Activated naive CD4-positive, alpha-beta T cell treated with anti-CD3 and anti-CD28 coated beads for 36 hours (primary cell): Measurements from ENCODE around the gene LEMD1. TPM values are rescaled to one million over a fixed set of nuclear protein-coding genes. Genes with fewer than 3 reads are reported as not detected.
"Not testable (repeated sequence)": the region's sequence is repeated elsewhere in the genome, so short reads cannot be mapped to it uniquely, and the experiment has no call there.

Source experiments
- CTCF ChIA-PET: fragments of 350-600 bp; sonication (Branson Sonifier 250); formaldehyde crosslinking; loops from one replicate; lab custom pipeline; 2021; ENCODE audit warnings: antibody characterized with exemption; lab: Charles Lee
- DNase-seq: peaks from one replicate; pipeline ENCODE4 v3.0.0-alpha.2; 2020
- H3K27ac Mint-ChIP-seq: one replicate; pipeline ENCODE4 v1.8.0; 2021; ENCODE audit warnings: mild to moderate bottlenecking, mixed read lengths
- H3K27me3 Mint-ChIP-seq: one replicate; pipeline ENCODE4 v1.8.0; 2021; ENCODE audit warnings: low read depth, mixed read lengths
- H3K36me3 Mint-ChIP-seq: one replicate; pipeline ENCODE4 v1.8.0; 2021; ENCODE audit warnings: low read depth, mixed read lengths
- H3K4me1 Mint-ChIP-seq: one replicate; pipeline ENCODE4 v1.8.0; 2021; ENCODE audit warnings: low read depth, mixed read lengths
- H3K4me3 Mint-ChIP-seq: one replicate; pipeline ENCODE4 v1.8.0; 2021; ENCODE audit warnings: mild to moderate bottlenecking, moderate library complexity, mixed read lengths
- H3K9me3 Mint-ChIP-seq: one replicate; pipeline ENCODE4 v1.8.0; 2021; ENCODE audit warnings: mixed read lengths
- intact Hi-C: fragments of 100-400 bp; cut with micrococcal nuclease; formaldehyde crosslinking; loops from one replicate; pipeline ENCODE4 v1.15.1; 2023
- total RNA-seq, 2 experiments: library from RNA; stranded (reverse); gene quantifications; one replicate each; pipeline ENCODE4 v1.2.3, GENCODE V29; 2021

Gene LEMD1
- total RNA-seq, 2 experiments from 2014 or later, result 0.79 TPM; not detected in 1

- CTCF ChIA-PET, result no interaction called here
- Mint-ChIP-seq H3K27ac (no peak overlapping the region), H3K36me3 (no peaks in the 10 kb centered on the region), H3K4me3 (no peak overlapping the region), H3K4me1 (peaks cover 15% of the 10 kb centered on the region), H3K27me3 (no peaks in the 10 kb centered on the region), H3K9me3 (no peaks in the 10 kb centered on the region)
- intact Hi-C loops, result no loop called here
- no peak for DNase-seq
Measured at GRCh38 chr1:205436776-205437410, 15.0 kb upstream of the LEMD1 start.

- no peaks in the 10 kb centered on the region for H3K9me3 Mint-ChIP-seq
- intact Hi-C loops, result no loop called here
- peaks cover 12% of the 10 kb centered on the region for H3K4me1 Mint-ChIP-seq
- DNase-seq, result no peak
- no peaks in the 10 kb centered on the region for H3K27me3 Mint-ChIP-seq
- H3K4me3 Mint-ChIP-seq, result no peak overlapping the region
- CTCF ChIA-PET, result interaction anchor here (0.7 to 1.1 kb wide), 2 partner anchors 9 to 120 kb away, joined by 3 read pairs; no protein-coding TSS in a partner anchor
- H3K27ac Mint-ChIP-seq, result no peak overlapping the region
- no peaks in the 10 kb centered on the region for H3K36me3 Mint-ChIP-seq
Measured at GRCh38 chr1:205435578-205436573, 14.0 kb upstream of the LEMD1 start.

- Mint-ChIP-seq H3K27me3 (no peaks in the 10 kb centered on the region), H3K9me3 (no peaks in the 10 kb centered on the region), H3K27ac (no peak overlapping the region), H3K4me1 (peaks cover 9% of the 10 kb centered on the region), H3K36me3 (no peaks in the 10 kb centered on the region), H3K4me3 (no peak overlapping the region)
- intact Hi-C loops, result loop anchor here (5.0 kb wide), 1 partner anchor 162 kb away; no protein-coding TSS in a partner anchor
- CTCF ChIA-PET, result no interaction called here
- no peak for DNase-seq
Measured at GRCh38 chr1:205434738-205435137, 12.9 kb upstream of the LEMD1 start.

GRCh38 chr1:205432692-205433091 lies 10.8 kb upstream of the LEMD1 start:
- H3K4me3 Mint-ChIP-seq, H3K27ac Mint-ChIP-seq, H3K36me3 Mint-ChIP-seq, H3K27me3 Mint-ChIP-seq, H3K4me1 Mint-ChIP-seq, H3K9me3 Mint-ChIP-seq, DNase-seq: not testable (repeated sequence)
- CTCF ChIA-PET, result interaction anchor here (1.6 to 3.2 kb wide), 4 partner anchors 8 to 49 kb away, joined by 5 to 25 read pairs (median 10); no protein-coding TSS in a partner anchor
- intact Hi-C loops, result loop anchor here (5.0 kb wide), 1 partner anchor 160 kb away; no protein-coding TSS in a partner anchor

- H3K4me3 Mint-ChIP-seq, result no peak overlapping the region
- intact Hi-C loops, result loop anchor here (5.0 kb wide), 1 partner anchor 160 kb away; no protein-coding TSS in a partner anchor
Measured at GRCh38 chr1:205432116-205432515, 10.3 kb upstream of the LEMD1 start.

GRCh38 chr1:205430696-205431305 lies 8.9 kb upstream of the LEMD1 start:
- H3K9me3 Mint-ChIP-seq, result no peaks in the 10 kb centered on the region
- peaks cover 9% of the 10 kb centered on the region for H3K4me1 Mint-ChIP-seq
- intact Hi-C loops, result loop anchor here (1.0 to 5.0 kb wide), 3 partner anchors 34 to 158 kb away; no protein-coding TSS in a partner anchor
- H3K36me3 Mint-ChIP-seq, result no peaks in the 10 kb centered on the region
- CTCF ChIA-PET, result interaction anchor here (0.5 to 3.2 kb wide), 21 partner anchors 9 to 279 kb away, joined by 3 to 25 read pairs (median 4); partner anchors contain the start of gene LEMD1
- peak overlapping the region; percentile 78 for H3K4me3 Mint-ChIP-seq
- no peaks in the 10 kb centered on the region for H3K27me3 Mint-ChIP-seq
- no peak overlapping the region for H3K27ac Mint-ChIP-seq
- DNase-seq, result peak; percentile 75

More at GRCh38 chr1:205432116-205432515, 10.3 kb upstream of the LEMD1 start:
- Mint-ChIP-seq H3K27me3 (no peaks in the 10 kb centered on the region), H3K4me1 (peaks cover 9% of the 10 kb centered on the region), H3K27ac (no peak overlapping the region), H3K36me3 (no peaks in the 10 kb centered on the region), H3K9me3 (no peaks in the 10 kb centered on the region)
- CTCF ChIA-PET, result interaction anchor here (0.8 to 3.2 kb wide), 8 partner anchors 9 to 93 kb away, joined by 3 to 25 read pairs (median 8); no protein-coding TSS in a partner anchor
- no peak for DNase-seq

- intact Hi-C loops, result loop anchor here (5.0 kb wide), 1 partner anchor 158 kb away; no protein-coding TSS in a partner anchor
- Mint-ChIP-seq H3K4me1 (peaks cover 9% of the 10 kb centered on the region), H3K27ac (no peak overlapping the region), H3K27me3 (no peaks in the 10 kb centered on the region), H3K9me3 (no peaks in the 10 kb centered on the region), H3K4me3 (peak overlapping the region; percentile 78), H3K36me3 (no peaks in the 10 kb centered on the region)
- DNase-seq, result no peak
- CTCF ChIA-PET, result interaction anchor here (0.5 to 3.2 kb wide), 21 partner anchors 8 to 279 kb away, joined by 3 to 25 read pairs (median 4); partner anchors contain the start of gene LEMD1
Measured at GRCh38 chr1:205429762-205430695, 8.2 kb upstream of the LEMD1 start.

GRCh38 chr1:205424901-205425600 lies 3.2 kb upstream of the LEMD1 start:
- Mint-ChIP-seq H3K4me3 (no peak overlapping the region), H3K9me3 (no peaks in the 10 kb centered on the region), H3K27ac (no peak overlapping the region), H3K4me1 (no peaks in the 10 kb centered on the region), H3K27me3 (peaks cover 3% of the 10 kb centered on the region), H3K36me3 (no peaks in the 10 kb centered on the region)
- intact Hi-C loops, result no loop called here
- DNase-seq, result no peak
- CTCF ChIA-PET, result interaction anchor here (1.0 to 3.3 kb wide), 6 partner anchors 13 to 99 kb away, joined by 3 to 18 read pairs (median 4); no protein-coding TSS in a partner anchor

GRCh38 chr1:205423814-205424399 lies 2.1 kb upstream of the LEMD1 start:
- Mint-ChIP-seq H3K4me3 (no peak overlapping the region), H3K4me1 (no peaks in the 10 kb centered on the region), H3K36me3 (no peaks in the 10 kb centered on the region), H3K27me3 (peaks cover 3% of the 10 kb centered on the region), H3K9me3 (no peaks in the 10 kb centered on the region), H3K27ac (no peak overlapping the region)
- intact Hi-C loops, result no loop called here
- no peak for DNase-seq
- CTCF ChIA-PET, result interaction anchor here (0.6 to 3.3 kb wide), 4 partner anchors 21 to 64 kb away, joined by 3 to 18 read pairs (median 5); no protein-coding TSS in a partner anchor

- no peak for DNase-seq
- no peaks in the 10 kb centered on the region for H3K36me3 Mint-ChIP-seq
- CTCF ChIA-PET, result interaction anchor here (0.6 to 3.3 kb wide), 4 partner anchors 22 to 65 kb away, joined by 3 to 21 read pairs (median 12); no protein-coding TSS in a partner anchor
- intact Hi-C loops, result no loop called here
- H3K27me3 Mint-ChIP-seq, result peaks cover 3% of the 10 kb centered on the region
- H3K4me3 Mint-ChIP-seq, result no peak overlapping the region
- H3K9me3 Mint-ChIP-seq, result no peaks in the 10 kb centered on the region
- H3K27ac Mint-ChIP-seq, result no peak overlapping the region
- H3K4me1 Mint-ChIP-seq, result no peaks in the 10 kb centered on the region
Measured at GRCh38 chr1:205422993-205423642, 1.3 kb upstream of the LEMD1 start.
